GM18861 (cell line): ENCODE data around the gene SLC7A8.
"Not testable (repeated sequence)": the region's sequence is repeated elsewhere in the genome, so short reads cannot be mapped to it uniquely, and the experiment has no call there.

ENCODE experiments used
- ATAC-seq: cut with Tn5 transposase; IDR thresholded peaks from one replicate; pipeline ENCODE4 v1.9.1; 2021; ENCODE audit not compliant: unreplicated experiment

SLC7A8 gene

DNA sequence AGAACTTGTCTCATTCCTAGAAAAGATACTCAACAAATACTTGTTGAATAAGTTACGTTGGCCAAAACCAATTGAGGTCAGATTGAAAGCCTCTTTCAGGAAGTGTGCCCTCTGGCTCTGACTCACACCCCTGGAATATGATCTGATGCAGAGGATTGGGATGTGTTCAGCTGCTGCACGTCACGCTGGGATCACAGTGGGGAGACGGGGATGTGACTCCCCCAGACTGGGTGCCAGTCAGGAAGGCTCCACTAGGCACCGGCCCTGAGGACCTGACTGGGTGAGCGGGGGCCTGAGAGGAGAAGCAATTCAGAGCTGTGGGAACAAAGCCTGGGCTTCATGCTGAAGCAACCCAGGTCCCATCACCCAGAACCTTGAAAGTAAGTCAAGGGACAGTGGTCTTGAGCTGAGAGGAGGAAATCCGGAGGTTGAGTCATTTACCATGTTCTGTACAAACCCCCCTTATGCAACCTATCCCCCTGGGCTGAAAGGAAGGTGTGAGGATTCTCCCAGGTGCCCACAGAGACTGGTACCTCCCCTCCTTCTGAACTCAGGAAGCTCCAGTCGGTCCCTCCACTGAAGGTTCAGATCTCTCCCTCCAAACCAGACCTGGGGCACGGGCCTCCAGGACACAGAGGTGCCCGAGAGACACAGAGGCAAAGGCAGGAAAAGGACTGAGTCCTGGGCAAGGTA, 68.3 kb downstream of the SLC7A8 start:
- no peak for ATAC-seq

- ATAC-seq = no peak
These were observed 68.8 kb downstream of the SLC7A8 start for GRCh38 chr14:23114669-23115038.

DNA sequence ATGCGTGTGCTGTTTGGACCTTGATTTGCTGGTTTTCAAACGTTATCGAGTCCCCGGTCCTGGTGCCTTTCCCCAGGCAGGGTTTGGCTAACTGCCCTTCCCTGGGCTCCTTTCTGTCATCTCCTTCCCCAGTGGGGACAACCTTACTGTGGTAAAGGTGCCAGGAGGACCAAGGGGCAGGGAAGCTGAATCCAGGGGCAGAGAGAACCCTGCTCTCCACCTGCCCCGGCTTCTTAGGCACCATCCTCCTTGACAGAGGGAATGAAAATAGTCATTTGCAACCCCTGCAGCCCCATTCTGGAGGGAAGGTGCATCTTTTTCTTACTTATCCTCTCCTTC, 69.4 kb downstream of the SLC7A8 start:
- ATAC-seq = no peak

- no peak for ATAC-seq
These were observed 69.9 kb downstream of the SLC7A8 start for GRCh38 chr14:23113431-23114119.

DNA sequence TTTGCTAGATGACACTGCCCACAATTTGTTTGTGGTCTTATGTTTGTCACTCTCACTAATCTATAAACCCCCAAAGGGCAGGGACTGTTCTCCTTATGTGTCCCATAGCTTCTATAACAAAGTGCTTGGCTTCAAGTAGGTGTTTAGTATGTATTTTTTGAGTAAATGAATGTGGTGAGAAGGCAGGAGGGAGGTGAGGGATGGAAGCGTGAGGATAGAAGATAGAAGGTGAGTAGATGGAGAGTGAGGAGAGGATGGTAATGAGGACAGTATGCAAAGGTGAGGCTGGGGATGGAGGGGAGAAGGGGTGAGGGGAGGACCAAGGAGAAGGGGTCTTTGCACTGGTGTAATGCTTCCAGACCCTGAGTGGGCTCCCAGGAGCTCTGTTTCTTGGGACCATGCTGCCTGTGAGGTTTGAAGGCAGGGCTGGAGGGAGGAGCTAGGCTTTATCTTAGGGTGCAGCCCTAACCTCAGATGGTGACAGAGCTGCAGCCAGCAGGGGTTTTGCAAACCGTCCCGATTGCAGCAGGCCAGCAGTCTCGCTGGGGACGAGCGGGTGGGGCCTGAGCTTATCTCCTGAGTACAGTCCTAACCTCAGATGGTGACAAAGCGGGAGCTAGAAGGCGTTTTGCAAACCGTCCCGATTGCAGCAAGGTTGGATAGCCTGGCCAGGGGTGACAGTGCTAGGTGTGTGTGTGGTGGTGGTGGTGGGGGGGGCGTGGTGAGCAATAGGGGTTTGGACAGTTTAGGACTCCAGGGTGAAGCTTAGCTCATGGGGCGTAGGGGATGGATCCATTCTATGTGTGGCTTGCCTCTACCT, 70.9 kb downstream of the SLC7A8 start:
- no peak for ATAC-seq

DNA sequence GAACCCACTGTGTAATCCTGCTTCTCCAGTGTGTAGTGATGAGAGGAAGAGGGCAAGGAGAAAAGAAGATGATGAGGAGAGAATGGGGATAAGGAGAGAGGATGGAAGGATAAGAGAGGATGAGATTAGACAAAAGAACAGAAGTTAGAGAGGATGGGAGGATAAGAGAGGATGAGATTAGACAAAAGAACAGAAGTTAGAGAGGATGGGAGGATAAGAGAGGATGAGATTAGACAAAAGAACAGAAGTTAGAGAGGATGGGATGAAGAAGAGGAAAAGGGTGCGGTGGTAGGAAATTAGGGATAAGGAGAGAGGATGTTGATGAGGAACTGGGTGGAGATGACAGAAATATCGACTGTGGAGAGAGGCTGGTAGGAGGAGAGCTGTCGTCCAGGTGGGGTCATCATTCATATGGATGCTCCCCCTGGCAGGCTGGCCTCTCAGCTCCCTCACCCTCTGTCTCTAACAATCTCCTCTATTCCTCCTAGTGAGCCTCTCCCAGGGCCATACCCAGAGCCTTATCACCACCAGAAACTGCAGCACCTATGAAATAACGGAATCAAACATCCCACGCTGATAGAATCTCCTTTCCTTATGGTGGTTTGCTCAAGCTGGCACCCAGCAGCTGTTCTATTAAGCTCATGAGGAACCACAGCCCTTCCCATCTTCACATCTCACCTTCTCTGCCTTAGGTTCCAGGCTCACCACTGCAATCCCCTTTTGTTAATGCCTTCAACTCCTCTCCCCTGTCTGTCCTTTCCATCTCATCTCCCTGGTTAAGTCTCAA, 72.7 kb downstream of the SLC7A8 start:
- no peak for ATAC-seq

GRCh38 chr14:23109769-23110168, 73.7 kb downstream of the SLC7A8 start:
- no peak for ATAC-seq

DNA sequence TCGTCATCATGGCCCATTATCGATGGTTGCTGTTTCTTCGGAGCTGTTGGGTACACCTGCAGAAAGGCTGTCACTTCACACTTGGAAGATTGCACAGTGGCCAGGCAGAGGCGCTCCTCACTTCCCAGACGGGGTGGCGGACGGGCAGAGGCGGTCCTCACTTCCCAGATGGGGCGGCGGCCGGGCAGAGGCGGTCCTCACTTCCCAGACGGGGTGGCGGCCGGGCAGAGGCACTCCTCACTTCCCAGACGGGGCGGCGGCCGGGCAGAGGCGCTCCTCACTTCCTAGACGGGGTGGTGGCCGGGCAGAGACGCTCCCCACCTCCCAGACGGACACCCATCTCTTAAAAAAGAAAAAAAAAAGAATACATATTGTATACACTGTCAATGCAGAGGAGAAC, 75.3 kb downstream of the SLC7A8 start:
- ATAC-seq = not testable (repeated sequence)

GRCh38 chr14:23107620-23108019, 75.8 kb downstream of the SLC7A8 start:
- ATAC-seq = not testable (repeated sequence)

- ATAC-seq = no peak
These were observed 76.8 kb downstream of the SLC7A8 start for GRCh38 chr14:23106747-23107045.

DNA sequence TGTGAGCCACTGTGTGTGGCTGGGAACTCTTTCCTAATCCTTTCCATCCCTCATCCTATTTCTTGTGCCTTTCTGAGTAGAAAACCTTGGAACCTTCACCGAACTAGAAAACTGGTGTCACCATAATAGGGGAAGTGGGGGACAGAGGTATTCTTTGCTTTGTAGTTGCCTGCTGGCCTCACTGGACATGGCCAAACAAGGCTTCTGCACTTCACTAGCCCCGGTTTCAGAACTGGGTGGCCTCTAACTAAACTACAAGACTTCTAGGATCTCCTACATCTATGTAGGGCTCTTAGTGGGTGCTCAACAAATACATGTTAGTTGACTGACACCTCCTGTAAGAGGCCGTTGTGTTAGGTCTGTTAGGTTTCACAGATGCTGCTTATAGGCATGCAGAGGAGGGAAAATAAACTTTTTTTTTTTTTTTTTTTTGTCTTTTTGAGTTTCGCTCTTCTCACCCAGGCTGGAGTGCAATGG, 78.1 kb downstream of the SLC7A8 start:
- no peak for ATAC-seq

DNA sequence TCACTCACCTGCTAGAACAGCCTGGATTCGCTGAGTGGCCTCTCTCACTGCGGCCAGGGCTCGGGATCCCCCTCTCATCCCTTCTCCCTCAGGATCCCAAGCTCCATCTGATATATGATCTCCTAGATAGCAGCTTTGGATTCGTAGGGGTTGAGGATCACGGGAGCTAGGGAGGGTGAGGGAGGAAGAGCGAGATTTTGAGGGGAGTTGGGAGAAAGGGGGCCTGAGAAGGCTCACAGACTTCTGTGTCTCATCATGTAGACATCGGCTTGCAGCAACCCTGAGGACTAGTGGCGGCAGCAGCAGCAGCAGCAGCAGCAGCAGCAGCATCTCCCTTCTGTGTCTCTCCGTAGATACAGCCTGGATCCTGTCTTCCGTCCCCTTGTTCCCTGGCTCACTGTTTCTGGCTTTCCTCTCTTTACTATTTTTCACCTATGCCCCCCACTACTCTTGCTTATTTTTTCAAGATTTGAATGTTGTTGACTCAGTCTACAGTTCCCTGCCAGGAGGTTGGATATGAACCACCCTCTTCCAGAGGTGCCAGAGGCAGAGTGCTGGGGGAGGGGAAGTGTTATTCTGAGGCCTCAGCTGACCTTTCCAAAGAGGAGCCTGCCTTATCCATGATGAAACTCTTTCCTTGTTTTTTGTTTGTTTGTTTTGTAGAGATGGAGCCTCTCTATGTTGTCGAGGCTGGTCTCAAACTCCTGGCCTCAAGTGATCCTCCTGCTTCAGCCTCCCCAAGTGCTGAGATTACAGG, 78.7 kb downstream of the SLC7A8 start, which contains the start of gene CIROP:
Gene CIROP, minus strand, starts transcription at position 399 of the 757 bp plus-strand sequence. Its CDS starts 69 bp downstream, at position 330.
- ATAC-seq = no peak

DNA sequence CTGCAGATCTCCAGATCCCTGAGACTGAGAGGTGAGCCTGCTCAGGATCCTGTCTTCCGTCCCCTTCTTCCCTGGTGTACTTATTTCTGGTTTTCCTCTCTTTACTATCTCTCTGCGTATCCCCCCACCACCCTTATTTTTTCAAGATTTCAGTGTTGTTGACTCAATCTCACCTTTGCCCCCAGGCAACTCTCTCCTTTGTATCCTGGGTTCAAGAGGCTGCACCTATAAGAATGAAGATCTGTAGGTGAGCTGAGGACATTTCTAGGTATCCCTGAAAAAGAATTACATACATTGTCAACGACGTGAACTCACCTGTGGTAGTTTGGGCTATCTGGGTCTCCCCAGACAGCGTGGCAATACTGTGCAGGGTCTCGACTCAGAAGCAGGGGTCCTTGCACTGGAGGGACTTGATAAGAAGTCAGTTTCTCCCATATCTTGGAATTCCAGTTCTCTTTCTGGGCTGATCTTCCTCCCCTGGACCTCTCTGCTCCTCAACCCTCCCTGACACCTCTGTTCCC, 79.3 kb downstream of the SLC7A8 start:
- no peak for ATAC-seq

DNA sequence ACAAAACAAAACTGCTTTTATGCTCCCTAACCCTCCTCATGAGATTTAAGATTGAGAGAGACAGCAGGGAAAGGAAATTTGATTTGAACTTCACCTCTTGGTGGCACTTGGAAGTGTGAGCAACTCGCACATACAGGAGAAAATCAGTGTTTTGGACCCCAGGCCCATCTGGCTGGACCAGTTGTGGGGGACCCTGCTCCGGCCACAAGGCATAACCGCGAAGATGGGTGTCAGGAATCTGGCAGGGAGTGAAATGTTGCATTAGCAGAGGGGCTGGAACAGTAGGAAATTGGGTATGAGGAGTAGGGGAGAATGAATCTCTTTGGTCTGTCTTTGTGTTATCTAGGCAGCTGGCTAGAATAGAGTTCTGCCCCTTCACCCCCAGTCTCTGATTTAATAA, 79.9 kb downstream of the SLC7A8 start:
- ATAC-seq = no peak

DNA sequence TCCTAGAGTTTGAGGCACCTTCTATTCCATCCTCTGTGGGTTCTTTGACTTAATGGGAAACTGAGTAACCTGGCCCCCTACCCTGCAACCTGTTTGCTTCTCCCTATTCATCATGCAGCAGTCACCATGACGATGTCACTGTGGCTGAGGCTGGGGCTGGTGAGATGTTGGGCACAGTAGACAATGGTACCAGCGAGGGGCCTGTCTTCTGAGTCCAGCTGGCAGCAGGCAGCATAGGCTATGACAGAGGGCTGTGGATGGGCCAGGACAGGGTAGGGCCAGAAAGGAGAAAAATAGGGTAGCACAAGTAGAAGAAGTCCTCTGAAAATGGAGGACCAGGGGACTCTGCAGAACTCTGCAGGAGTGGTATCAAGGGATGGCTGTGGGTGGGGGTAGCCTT, 80.7 kb downstream of the SLC7A8 start:
- ATAC-seq = no peak

DNA sequence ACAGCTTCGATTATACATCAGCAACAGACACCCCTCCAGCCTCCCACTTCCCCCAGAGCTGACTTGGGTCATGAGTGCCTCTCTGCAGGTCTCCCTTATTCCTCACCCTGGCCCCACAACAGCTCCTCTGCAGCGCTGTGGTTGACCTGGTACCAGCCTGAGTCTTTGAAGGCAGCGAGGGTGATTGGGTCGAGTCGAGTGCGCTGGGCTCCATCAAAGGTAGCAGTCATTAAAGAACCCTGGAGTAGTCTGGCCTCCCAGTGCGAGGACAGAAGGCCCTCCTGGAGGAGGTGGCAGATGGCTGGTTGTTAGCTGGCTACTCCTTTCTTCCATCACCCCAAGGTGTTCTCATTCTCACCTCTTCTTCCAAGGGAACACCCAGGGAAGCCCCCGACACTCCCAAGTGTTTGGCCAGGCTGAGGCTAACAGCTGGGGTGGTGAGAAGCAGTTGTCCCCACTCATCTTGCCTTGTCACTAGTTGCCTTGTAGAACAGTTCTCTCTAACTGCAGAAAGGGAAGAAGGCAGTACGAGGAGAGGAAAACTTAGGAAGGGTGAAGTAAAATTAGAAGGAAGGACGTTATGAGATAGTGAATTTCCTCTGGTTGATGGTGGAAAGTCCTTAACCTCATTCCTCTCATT, 81.4 kb downstream of the SLC7A8 start:
- ATAC-seq = no peak

GRCh38 chr14:23101213-23101970, 82.1 kb downstream of the SLC7A8 start:
- ATAC-seq = no peak

- ATAC-seq = no peak
These were observed 84.1 kb downstream of the SLC7A8 start for GRCh38 chr14:23099212-23099861.

DNA sequence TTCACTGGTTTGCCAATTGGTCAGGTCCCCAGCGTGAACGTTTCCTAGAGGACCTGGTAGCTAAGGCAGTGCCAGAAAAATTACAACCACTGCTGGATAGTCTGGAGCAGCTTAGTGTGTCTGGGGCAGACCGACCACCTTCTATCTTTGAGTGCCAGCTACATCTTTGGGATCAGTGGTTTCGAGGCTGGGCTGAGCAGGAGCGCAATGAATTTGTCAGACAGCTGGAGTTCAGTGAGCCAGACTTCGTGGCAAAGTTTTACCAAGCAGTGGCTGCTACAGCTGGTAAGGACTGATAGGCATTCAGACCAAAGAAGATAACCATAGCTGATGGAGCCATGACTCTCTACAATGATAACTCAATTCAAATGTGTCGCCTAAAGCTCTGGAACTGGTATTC, 85.7 kb downstream of the SLC7A8 start:
- no peak for ATAC-seq
